Brain pericyte (primary cell): ENCODE results near the gene NSUN7.

Experiments
- DNase-seq: peaks from one replicate; pipeline ENCODE4 v3.0.0-alpha.2; 2012; ENCODE audit warnings: low read depth, low spot score

The NSUN7 gene

DNA sequence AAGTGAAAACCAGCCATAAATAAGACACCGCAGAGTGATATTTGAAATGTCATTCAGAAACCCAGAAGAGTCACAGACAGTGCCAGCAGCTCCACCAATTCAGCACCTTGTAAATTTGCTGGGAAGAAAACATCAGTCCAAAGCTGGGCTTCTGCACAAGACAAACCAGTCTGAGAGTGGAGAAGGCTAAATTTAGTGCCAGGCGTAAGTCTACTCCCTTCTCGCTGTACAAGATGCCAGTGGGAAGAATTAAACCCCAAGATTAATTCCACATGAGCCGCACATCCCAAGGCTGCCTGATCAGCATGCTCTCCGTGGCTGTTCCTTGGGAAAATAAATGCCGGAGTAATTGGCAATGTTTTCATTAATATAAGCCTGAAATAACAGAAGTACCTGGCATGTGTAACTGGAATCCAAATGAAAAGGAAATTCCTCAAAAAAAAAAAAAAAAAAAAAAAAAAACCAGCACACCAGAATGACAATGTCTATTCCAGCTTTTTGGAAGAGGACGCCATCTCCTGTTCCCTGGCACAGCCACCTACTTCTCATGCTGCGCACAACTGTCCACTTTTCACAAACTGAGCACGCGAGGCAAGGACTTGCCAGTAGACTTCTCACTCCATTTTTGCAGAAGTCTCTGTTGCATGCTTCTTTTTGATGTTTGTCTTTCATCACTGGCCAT, 95.5 kb downstream of the NSUN7 start:
- DNase-seq = no peak

DNA sequence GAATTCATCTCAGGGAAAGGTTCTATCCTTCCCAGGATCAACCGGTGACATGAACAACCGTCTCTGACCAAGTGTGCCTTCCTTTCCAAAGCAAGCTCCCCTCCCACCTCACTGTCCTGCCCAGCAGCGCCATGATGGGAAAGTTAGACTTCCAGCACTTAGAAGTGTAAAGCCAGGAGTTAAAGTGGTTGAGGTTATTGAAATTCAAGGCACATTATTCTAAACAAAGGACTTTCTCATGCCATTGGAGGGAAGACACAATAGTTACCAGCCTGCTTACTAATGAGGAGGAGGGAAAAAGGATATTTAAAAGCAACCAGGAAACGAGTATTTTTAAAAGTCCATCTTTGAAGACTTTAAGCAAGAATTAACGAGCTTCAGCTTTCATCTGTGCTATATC, 96.8 kb downstream of the NSUN7 start:
- DNase-seq = no peak

DNA sequence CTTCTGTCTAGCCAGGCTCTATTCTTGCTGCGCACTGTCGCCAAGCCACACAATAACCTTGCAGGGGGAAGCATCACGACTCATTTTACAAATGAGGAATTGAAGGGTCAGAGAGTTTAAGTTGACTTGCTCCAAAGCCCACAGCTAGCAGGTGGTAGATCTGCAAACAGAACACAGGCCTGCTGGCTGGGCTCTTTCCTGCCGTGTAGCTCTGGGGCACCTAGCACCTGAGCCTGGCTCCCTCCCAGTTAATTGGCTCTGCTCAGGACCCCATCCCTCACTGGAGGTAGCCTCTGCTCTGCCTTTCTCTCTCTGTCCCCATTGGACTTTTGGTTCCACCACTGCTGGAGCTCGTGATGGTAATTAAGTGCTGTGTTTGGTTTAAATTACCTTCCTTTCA, 98.5 kb downstream of the NSUN7 start:
- no peak for DNase-seq

DNA sequence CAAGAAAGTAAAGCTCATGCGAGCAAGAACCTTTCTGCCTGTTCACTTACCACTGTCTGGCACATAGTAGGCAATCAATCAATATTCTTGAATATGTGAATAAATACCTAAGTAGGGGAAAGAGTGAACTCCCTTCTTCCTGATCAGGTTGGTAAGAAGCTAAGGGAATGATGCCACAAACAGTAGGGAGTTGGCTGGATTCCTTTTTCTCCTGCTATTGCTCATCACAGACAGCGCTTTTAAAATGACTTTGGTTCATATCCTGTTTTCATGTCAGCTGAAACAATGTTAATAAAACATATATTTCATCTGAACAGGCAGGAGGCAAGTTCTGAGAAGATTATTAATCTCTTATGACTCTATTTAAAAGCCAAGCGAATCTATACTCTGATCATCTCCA, 99.2 kb downstream of the NSUN7 start:
- DNase-seq = no peak

DNA sequence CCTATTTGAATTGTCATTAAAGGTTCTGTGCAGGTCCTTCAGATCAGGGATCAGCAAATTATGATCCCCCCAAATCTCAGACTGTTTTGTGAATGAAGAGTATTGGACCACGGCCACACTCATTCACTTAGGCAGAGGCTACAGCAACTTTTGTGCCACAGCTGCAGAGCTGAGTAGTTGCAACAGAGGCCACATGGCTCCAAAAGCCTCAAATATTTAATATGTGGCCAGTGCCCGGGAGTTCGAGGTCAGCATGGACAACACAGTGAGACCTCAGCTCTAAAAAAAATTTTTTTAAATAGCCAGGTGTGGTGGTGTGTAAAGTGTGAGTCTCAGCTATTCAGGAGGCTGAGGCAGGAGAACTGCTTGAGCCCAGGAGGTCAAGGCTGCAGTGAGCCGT, 100.7 kb downstream of the NSUN7 start:
- no peak for DNase-seq

DNA sequence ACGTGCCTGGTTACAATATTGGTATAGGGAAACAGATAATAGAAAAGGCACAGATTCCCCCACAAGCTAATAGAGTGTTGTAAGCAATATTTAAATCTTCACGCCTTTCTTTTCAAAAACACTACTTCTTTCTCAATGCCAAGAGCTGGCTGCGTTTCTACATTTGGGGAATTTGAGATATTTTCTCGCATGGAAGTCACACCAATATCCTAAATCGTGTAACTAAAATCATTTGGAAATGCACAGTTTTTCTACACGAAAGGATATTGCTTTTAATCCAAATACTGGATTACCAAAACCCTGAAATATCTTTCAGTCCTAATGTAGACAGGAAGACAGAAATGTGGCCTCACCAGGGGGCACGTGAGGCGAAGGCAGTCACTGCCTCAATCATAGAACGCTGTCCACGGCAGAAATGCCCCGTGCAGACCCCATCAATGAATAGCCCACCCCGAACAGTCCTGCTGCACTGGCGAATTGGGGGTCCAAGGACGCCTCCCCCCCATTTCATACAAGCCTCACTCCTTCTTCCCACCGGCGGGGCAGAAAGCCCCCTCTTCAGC, 106.6 kb downstream of the NSUN7 start:
- no peak for DNase-seq

DNA sequence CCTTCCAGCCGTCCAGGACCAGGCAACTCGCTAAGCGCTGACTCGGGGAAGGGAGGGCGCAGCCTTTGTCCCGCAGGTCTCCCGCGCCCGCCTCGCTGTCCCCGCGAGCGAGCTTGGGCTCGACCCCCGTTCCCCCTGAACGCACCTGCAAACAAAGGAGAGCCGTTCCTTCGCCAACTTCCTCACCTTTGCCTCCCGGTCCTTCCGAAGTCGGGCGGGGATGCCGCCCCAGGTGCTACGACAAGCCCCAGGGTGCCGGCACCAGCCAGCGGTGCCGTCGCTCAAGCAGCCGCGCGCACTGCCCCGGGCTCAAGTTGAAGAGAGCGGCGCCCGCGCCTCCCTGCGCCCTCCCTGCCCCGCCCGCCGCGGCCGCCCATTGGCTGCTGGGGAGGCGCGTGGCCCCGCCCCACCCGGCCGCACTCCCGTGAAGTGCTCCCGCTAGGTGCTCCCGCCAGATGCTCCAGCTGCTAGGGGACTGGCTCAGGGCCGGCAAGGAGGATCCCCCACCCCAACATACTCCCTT, 107.1 kb downstream of the NSUN7 start:
- no peak for DNase-seq

DNA sequence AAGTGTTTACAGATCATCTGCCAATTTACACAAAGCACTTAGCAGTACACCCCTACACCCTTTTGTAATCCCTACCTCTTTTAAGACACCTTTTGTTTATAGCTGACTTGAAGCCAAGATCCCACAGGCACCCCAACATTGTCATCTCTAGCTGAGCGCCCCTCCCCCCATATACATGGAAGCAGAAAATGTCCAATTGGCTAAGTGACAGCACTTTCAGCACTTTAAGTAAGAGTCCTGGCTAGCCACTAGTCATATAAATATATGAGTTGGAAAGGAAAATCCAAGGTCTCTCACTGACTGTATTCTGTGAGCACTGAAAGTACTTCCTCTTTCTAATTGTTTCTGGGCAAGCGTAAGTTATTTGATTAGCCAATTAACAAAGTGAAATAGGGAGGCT, 108.2 kb downstream of the NSUN7 start:
- DNase-seq = no peak

DNA sequence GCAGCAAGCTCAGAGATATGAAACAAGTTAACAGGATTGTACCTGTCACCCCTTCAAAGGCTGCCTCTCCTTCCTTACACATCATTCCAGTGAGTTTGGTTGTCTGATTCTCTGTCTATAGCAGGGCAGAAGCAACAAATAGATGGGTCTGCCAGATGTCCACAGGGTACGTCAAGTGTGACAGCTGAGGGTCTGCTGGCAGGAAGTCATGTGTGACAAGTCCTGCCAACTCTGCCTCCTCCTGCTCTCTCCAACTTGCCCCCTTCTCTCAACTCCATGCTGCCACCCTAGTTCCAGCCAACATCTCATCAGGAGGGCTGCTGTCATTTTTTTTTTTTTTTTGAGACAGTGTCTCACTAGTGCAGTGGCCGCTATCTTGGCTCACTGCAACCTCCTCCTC, 109.2 kb downstream of the NSUN7 start:
- DNase-seq = no peak
